ENCODE results near the gene RCBTB2.
A peak's percentile ranks its signal among the peaks of the same experiment; 100 is the strongest.

RCBTB2 gene

DNA sequence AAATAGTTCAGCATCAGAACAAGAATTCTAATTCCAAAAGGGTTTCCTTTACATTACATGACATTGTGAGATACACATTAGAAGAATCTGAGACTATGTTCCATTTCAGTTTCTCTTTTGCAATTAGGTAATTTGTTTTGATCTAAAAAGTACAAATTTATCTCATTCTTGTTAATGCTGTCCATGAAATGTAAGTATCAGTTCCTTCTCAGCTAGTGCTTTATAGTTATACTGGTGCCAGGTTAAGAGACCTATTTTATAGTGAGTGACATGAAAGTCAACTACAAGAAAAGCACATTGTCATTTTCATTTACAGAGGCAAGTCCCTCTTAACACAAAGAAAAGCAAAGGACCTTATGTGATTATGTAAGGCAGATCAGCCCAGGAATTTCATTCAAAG, 43.9 kb downstream of the RCBTB2 start:
- Histone ChIP-seq H3K4me3 (ENCODE audit: low read length in 2 of 2) (no peak overlapping the region), H3K36me3 (ENCODE audit: control insufficient read depth in 2 of 2, insufficient read depth in 2 of 2, low read length in 2 of 2) (no peaks in the 10 kb centered on the region), H3K27me3 (ENCODE audit: control insufficient read depth in 2 of 2, insufficient read depth in 2 of 2, low read length in 2 of 2) (no peaks in the 10 kb centered on the region), H3K4me1 (ENCODE audit: control insufficient read depth in 2 of 2, insufficient read depth in 2 of 2, low read length in 2 of 2) (peaks cover 4 to 5% of the 10 kb centered on the region in 2 donors), H3K9me3 (ENCODE audit: control insufficient read depth in 2 of 2, low read length in 2 of 2) (no peaks in the 10 kb centered on the region), H3K9ac (ENCODE audit: low read depth in 1 of 2, low read length in 2 of 2) (no peak overlapping the region), H3K27ac (ENCODE audit: low read depth in 2 of 2, low read length in 2 of 2) (peak overlapping the region in 1 of 2 donors; percentile 11)

DNA sequence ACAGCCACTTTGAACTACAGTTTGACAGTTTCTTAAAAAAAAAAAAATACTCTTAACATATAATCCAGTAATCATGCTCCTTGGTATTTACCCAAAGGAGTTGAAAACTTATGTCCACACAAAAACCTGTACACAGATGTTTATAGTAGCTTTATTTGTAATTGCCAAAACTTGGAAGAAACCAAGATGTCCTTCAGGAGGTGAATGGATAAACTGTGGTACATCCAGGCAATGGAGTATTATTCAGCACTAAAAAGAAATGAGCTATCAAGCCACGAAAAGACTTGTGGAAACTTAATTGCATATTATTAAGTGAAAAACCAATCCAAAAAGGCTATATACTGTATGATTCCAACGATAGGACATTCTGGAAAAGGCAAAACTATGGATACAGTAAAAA, 44.9 kb downstream of the RCBTB2 start:
- Histone ChIP-seq H3K4me3 (ENCODE audit: low read length in 2 of 2) (no peak overlapping the region), H3K9ac (ENCODE audit: low read depth in 1 of 2, low read length in 2 of 2) (no peak overlapping the region), H3K27me3 (ENCODE audit: control insufficient read depth in 2 of 2, insufficient read depth in 2 of 2, low read length in 2 of 2) (no peaks in the 10 kb centered on the region), H3K27ac (ENCODE audit: low read depth in 2 of 2, low read length in 2 of 2) (no peak overlapping the region), H3K4me1 (ENCODE audit: control insufficient read depth in 2 of 2, insufficient read depth in 2 of 2, low read length in 2 of 2) (peaks cover 2 to 4% of the 10 kb centered on the region in 2 donors), H3K9me3 (ENCODE audit: control insufficient read depth in 2 of 2, low read length in 2 of 2) (no peaks in the 10 kb centered on the region), H3K36me3 (ENCODE audit: control insufficient read depth in 2 of 2, insufficient read depth in 2 of 2, low read length in 2 of 2) (no peaks in the 10 kb centered on the region)

DNA sequence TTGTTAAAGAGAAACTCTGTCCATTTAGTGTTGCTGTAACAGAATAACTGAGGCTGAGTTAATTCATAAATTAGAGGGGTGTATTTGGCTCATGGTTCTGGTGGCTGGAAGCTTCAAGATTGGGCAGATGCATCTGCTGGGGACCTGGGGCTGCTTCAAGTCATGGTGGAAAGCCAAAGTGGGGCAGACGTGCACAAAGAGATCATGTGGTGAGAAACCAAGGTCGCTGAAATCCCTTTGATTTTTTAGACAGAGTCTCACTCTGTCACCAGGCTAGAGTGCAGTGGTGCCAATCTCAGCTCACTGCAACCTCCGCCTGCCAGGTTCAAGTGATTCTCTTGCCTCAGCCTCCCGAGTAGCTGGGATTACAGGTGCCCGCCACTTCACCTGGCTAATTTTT, 46.0 kb downstream of the RCBTB2 start:
- no peak overlapping the region for H3K27ac ChIP-seq (ENCODE audit: low read depth in 2 of 2, low read length in 2 of 2)
- no peaks in the 10 kb centered on the region for H3K36me3 ChIP-seq (ENCODE audit: control insufficient read depth in 2 of 2, insufficient read depth in 2 of 2, low read length in 2 of 2)
- H3K27me3 ChIP-seq (ENCODE audit: control insufficient read depth in 2 of 2, insufficient read depth in 2 of 2, low read length in 2 of 2) = no peaks in the 10 kb centered on the region
- no peak overlapping the region for H3K9ac ChIP-seq (ENCODE audit: low read depth in 1 of 2, low read length in 2 of 2)
- no peaks in the 10 kb centered on the region for H3K9me3 ChIP-seq (ENCODE audit: control insufficient read depth in 2 of 2, low read length in 2 of 2)
- no peak overlapping the region for H3K4me3 ChIP-seq (ENCODE audit: low read length in 2 of 2)
- H3K4me1 ChIP-seq (ENCODE audit: control insufficient read depth in 2 of 2, insufficient read depth in 2 of 2, low read length in 2 of 2) = peaks cover 0 to 4% of the 10 kb centered on the region in 2 donors

DNA sequence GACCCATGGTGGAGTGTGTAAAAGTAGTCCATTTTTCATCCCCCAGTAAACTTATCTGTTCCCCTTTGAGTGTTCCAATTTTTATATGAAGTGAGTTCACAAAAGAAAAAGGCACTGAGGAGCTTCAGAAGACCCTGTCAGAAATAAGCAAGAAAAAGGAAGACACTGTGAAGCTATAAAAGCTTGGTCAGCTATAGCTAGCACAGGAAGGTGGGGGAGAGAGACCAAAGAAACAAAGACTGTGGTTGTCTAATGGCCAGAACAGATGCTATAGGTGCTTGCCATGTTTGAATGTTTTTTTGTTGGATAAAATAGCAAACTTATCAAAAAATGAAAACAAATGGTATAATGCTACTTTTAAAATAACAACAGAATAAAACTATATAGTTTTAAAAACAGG, 46.5 kb downstream of the RCBTB2 start:
- peaks cover 0 to 3% of the 10 kb centered on the region in 2 donors for H3K4me1 ChIP-seq (ENCODE audit: control insufficient read depth in 2 of 2, insufficient read depth in 2 of 2, low read length in 2 of 2)

DNA sequence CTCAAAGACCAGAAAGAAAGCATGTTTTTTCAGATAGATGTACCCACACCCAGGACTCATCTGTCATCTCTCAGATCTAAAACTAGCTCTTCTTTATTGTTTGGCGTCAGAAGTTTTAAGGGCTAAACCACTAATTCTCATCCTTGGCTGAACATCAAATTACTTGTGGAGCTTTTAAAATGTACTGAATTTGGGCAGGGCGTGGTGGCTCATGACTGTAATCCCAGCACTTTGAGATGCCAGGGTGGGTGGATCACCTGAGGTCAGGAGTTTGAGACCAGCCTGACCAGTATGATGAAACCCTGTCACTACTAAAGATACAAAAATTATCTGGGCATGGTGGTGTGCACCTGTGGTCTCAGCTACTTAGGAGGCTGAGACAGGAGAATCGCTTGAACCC, 47.4 kb downstream of the RCBTB2 start:
- H3K4me3 ChIP-seq (ENCODE audit: low read length in 2 of 2) = no peak overlapping the region
- H3K36me3 ChIP-seq (ENCODE audit: control insufficient read depth in 2 of 2, insufficient read depth in 2 of 2, low read length in 2 of 2) = no peaks in the 10 kb centered on the region
- H3K9me3 ChIP-seq (ENCODE audit: control insufficient read depth in 2 of 2, low read length in 2 of 2) = no peaks in the 10 kb centered on the region
- no peaks in the 10 kb centered on the region for H3K27me3 ChIP-seq (ENCODE audit: control insufficient read depth in 2 of 2, insufficient read depth in 2 of 2, low read length in 2 of 2)
- no peaks in the 10 kb centered on the region for H3K4me1 ChIP-seq (ENCODE audit: control insufficient read depth in 2 of 2, insufficient read depth in 2 of 2, low read length in 2 of 2)
- H3K27ac ChIP-seq (ENCODE audit: low read depth in 2 of 2, low read length in 2 of 2) = no peak overlapping the region
- no peak overlapping the region for H3K9ac ChIP-seq (ENCODE audit: low read depth in 1 of 2, low read length in 2 of 2)

More for the DNA sequence above, 46.5 kb downstream of the RCBTB2 start:
- H3K27me3 ChIP-seq (ENCODE audit: control insufficient read depth in 2 of 2, insufficient read depth in 2 of 2, low read length in 2 of 2) = no peaks in the 10 kb centered on the region
- H3K27ac ChIP-seq (ENCODE audit: low read depth in 2 of 2, low read length in 2 of 2) = no peak overlapping the region
- no peaks in the 10 kb centered on the region for H3K9me3 ChIP-seq (ENCODE audit: control insufficient read depth in 2 of 2, low read length in 2 of 2)
- H3K9ac ChIP-seq (ENCODE audit: low read depth in 1 of 2, low read length in 2 of 2) = no peak overlapping the region
- H3K4me3 ChIP-seq (ENCODE audit: low read length in 2 of 2) = no peak overlapping the region
- H3K36me3 ChIP-seq (ENCODE audit: control insufficient read depth in 2 of 2, insufficient read depth in 2 of 2, low read length in 2 of 2) = no peaks in the 10 kb centered on the region

DNA sequence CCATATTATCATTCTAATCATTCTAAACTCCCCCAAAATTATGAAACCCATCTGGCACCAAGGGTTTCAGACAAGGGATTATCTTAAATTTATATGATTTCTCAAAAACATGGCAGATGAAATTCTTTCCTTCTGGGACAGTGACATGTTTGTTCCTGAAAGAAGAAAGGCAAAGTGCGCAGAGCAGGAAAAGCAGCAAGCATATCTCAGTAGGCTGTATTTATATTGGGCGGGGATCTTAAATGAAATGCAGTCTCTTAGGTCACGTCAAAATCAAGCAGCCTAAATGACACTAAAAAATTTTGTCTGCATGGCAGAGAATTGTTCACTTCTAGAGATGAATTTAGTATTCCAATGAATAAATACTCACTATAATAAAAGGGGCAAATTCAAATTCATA, 49.3 kb downstream of the RCBTB2 start:
- Histone ChIP-seq H3K9ac (ENCODE audit: low read depth in 1 of 2, low read length in 2 of 2) (no peak overlapping the region), H3K4me1 (ENCODE audit: control insufficient read depth in 2 of 2, insufficient read depth in 2 of 2, low read length in 2 of 2) (no peaks in the 10 kb centered on the region), H3K4me3 (ENCODE audit: low read length in 2 of 2) (no peak overlapping the region), H3K9me3 (ENCODE audit: control insufficient read depth in 2 of 2, low read length in 2 of 2) (no peaks in the 10 kb centered on the region), H3K36me3 (ENCODE audit: control insufficient read depth in 2 of 2, insufficient read depth in 2 of 2, low read length in 2 of 2) (peaks cover 0 to 3% of the 10 kb centered on the region in 2 donors), H3K27ac (ENCODE audit: low read depth in 2 of 2, low read length in 2 of 2) (no peak overlapping the region), H3K27me3 (ENCODE audit: control insufficient read depth in 2 of 2, insufficient read depth in 2 of 2, low read length in 2 of 2) (no peaks in the 10 kb centered on the region)

- Histone ChIP-seq H3K27ac (ENCODE audit: low read depth in 2 of 2, low read length in 2 of 2) (no peak overlapping the region), H3K4me3 (ENCODE audit: low read length in 2 of 2) (no peak overlapping the region), H3K4me1 (ENCODE audit: control insufficient read depth in 2 of 2, insufficient read depth in 2 of 2, low read length in 2 of 2) (no peaks in the 10 kb centered on the region), H3K9ac (ENCODE audit: low read depth in 1 of 2, low read length in 2 of 2) (no peak overlapping the region), H3K36me3 (ENCODE audit: control insufficient read depth in 2 of 2, insufficient read depth in 2 of 2, low read length in 2 of 2) (peaks cover 0 to 8% of the 10 kb centered on the region in 2 donors), H3K27me3 (ENCODE audit: control insufficient read depth in 2 of 2, insufficient read depth in 2 of 2, low read length in 2 of 2) (no peaks in the 10 kb centered on the region), H3K9me3 (ENCODE audit: control insufficient read depth in 2 of 2, low read length in 2 of 2) (no peaks in the 10 kb centered on the region)
Observed at GRCh38 chr13:48478391-48478790, 54.5 kb downstream of the RCBTB2 start.

DNA sequence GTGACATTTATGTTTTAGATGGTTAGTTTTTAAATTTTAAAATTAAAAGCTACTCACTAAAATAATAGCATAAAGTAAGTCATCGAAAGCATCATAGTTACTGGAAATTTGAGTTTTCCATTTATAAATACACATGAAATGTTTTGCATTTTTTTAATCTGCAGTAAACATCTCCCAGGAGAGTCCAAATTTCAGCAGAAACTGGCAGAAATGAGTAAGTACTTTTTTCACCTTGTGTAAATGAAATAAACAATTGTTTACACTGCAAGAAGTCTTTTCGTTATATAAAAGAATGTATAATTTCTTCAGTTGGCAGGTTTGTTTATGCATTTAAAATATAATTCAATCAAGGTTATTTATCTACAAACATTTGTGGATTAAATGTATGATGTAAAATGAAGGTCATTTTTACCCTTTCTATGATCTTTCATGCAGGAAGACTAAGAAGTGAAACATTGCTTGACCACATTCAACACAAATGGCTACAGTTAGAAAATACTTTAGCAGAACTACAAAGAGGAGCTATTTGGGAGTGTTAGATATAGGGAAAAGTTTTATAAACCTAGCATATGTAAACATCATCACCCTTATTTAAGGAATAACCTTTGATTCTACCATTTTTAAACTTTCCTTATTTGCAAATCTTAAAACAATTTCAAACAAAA, 55.6 kb downstream of the RCBTB2 start:
- Histone ChIP-seq H3K9me3 (ENCODE audit: control insufficient read depth in 2 of 2, low read length in 2 of 2) (no peaks in the 10 kb centered on the region), H3K27ac (ENCODE audit: low read depth in 2 of 2, low read length in 2 of 2) (no peak overlapping the region), H3K27me3 (ENCODE audit: control insufficient read depth in 2 of 2, insufficient read depth in 2 of 2, low read length in 2 of 2) (no peaks in the 10 kb centered on the region), H3K9ac (ENCODE audit: low read depth in 1 of 2, low read length in 2 of 2) (no peak overlapping the region), H3K36me3 (ENCODE audit: control insufficient read depth in 2 of 2, insufficient read depth in 2 of 2, low read length in 2 of 2) (peaks cover 0 to 8% of the 10 kb centered on the region in 2 donors), H3K4me3 (ENCODE audit: low read length in 2 of 2) (peak overlapping the region in 1 of 2 donors; percentile 5), H3K4me1 (ENCODE audit: control insufficient read depth in 2 of 2, insufficient read depth in 2 of 2, low read length in 2 of 2) (no peaks in the 10 kb centered on the region)

- Histone ChIP-seq H3K9ac (ENCODE audit: low read depth in 1 of 2, low read length in 2 of 2) (no peak overlapping the region), H3K9me3 (ENCODE audit: control insufficient read depth in 2 of 2, low read length in 2 of 2) (no peaks in the 10 kb centered on the region), H3K4me3 (ENCODE audit: low read length in 2 of 2) (peak overlapping the region in 1 of 2 donors; percentile 50), H3K27me3 (ENCODE audit: control insufficient read depth in 2 of 2, insufficient read depth in 2 of 2, low read length in 2 of 2) (no peaks in the 10 kb centered on the region), H3K36me3 (ENCODE audit: control insufficient read depth in 2 of 2, insufficient read depth in 2 of 2, low read length in 2 of 2) (peaks cover 0 to 8% of the 10 kb centered on the region in 2 donors), H3K27ac (ENCODE audit: low read depth in 2 of 2, low read length in 2 of 2) (peak overlapping the region in 1 of 2 donors; percentile 54), H3K4me1 (ENCODE audit: control insufficient read depth in 2 of 2, insufficient read depth in 2 of 2, low read length in 2 of 2) (no peaks in the 10 kb centered on the region)
Observed at GRCh38 chr13:48476686-48477085, 56.2 kb downstream of the RCBTB2 start.

GRCh38 chr13:48476215-48476614, 56.7 kb downstream of the RCBTB2 start:
- Histone ChIP-seq H3K9ac (ENCODE audit: low read depth in 1 of 2, low read length in 2 of 2) (no peak overlapping the region), H3K4me1 (ENCODE audit: control insufficient read depth in 2 of 2, insufficient read depth in 2 of 2, low read length in 2 of 2) (no peaks in the 10 kb centered on the region), H3K27me3 (ENCODE audit: control insufficient read depth in 2 of 2, insufficient read depth in 2 of 2, low read length in 2 of 2) (no peaks in the 10 kb centered on the region), H3K27ac (ENCODE audit: low read depth in 2 of 2, low read length in 2 of 2) (peak overlapping the region in 1 of 2 donors; percentile 54), H3K36me3 (ENCODE audit: control insufficient read depth in 2 of 2, insufficient read depth in 2 of 2, low read length in 2 of 2) (peaks cover 0 to 8% of the 10 kb centered on the region in 2 donors), H3K4me3 (ENCODE audit: low read length in 2 of 2) (no peak overlapping the region), H3K9me3 (ENCODE audit: control insufficient read depth in 2 of 2, low read length in 2 of 2) (no peaks in the 10 kb centered on the region)
